Activated CD4-positive, alpha-beta T cell treated with anti-CD3 and anti-CD28 coated beads, Interleukin-2, amount 50 U/mL, for 24 hours (primary cell): Measurements from ENCODE around the gene VPS45.

Source experiments
- DNase-seq, 2 donors: peaks; one replicate each; pipeline ENCODE4 v3.0.0-alpha.2; 2020; ENCODE audit warnings: low read depth in 1 of 2, low spot score in 1 of 2

Gene VPS45

GRCh38 chr1:150155413-150156071 lies 88.0 kb downstream of the VPS45 start:
- DNase-seq, result no peak

GRCh38 chr1:150156868-150157603 lies 89.5 kb downstream of the VPS45 start:
- no peak for DNase-seq

- no peak for DNase-seq
Measured at GRCh38 chr1:150159550-150159949, 92.0 kb downstream of the VPS45 start.

GRCh38 chr1:150160964-150161621 lies 93.5 kb downstream of the VPS45 start:
- DNase-seq, result no peak

- no peak for DNase-seq
Measured at GRCh38 chr1:150161747-150162581, 94.4 kb downstream of the VPS45 start.

- no peak for DNase-seq
Measured at GRCh38 chr1:150162582-150162861, 94.9 kb downstream of the VPS45 start.

GRCh38 chr1:150162862-150163706 lies 95.5 kb downstream of the VPS45 start:
- no peak for DNase-seq

- no peak for DNase-seq
Measured at GRCh38 chr1:150164224-150164623, 96.6 kb downstream of the VPS45 start.

GRCh38 chr1:150164779-150165178 lies 97.2 kb downstream of the VPS45 start:
- no peak for DNase-seq

GRCh38 chr1:150165622-150166612 lies 98.3 kb downstream of the VPS45 start:
- no peak for DNase-seq

- no peak for DNase-seq
Measured at GRCh38 chr1:150168960-150169601, 101.5 kb downstream of the VPS45 start.

- DNase-seq, result no peak
Measured at GRCh38 chr1:150171801-150172200, 104.2 kb downstream of the VPS45 start.

GRCh38 chr1:150173141-150173585 lies 105.6 kb downstream of the VPS45 start:
- DNase-seq, result no peak

- no peak for DNase-seq
Measured at GRCh38 chr1:150176593-150176992, 109.0 kb downstream of the VPS45 start.

GRCh38 chr1:150178548-150178947 lies 111.0 kb downstream of the VPS45 start:
- DNase-seq, result no peak

- no peak for DNase-seq
Measured at GRCh38 chr1:150179867-150180266, 112.3 kb downstream of the VPS45 start.

- DNase-seq, result no peak
Measured at GRCh38 chr1:150180474-150180873, 112.9 kb downstream of the VPS45 start.

- DNase-seq, result no peak
Measured at GRCh38 chr1:150182247-150182646, 114.7 kb downstream of the VPS45 start.

GRCh38 chr1:150183061-150183460 lies 115.5 kb downstream of the VPS45 start:
- DNase-seq, result no peak
